ENCODE results near the gene GRK5. TPM values are rescaled to one million over a fixed set of nuclear protein-coding genes. Genes with fewer than 3 reads are reported as not detected.

Gene GRK5
- total RNA-seq, 6 experiments from 2014 or later, result 5.9 to 11.5 (median 7.9) TPM

- ATAC-seq, result peak; percentile 64 to 88 (median 81)
Measured at GRCh38 chr10:119296703-119297102, 89.3 kb downstream of the GRK5 start.

GRCh38 chr10:119297207-119297968, 90.0 kb downstream of the GRK5 start:
- DNase-seq, result no peak
- Histone ChIP-seq H3K27ac (peak overlapping the region in 1 of 3 donors; percentile 60), H3K9me3 (no peaks in the 10 kb centered on the region), H3K36me3 (no peaks in the 10 kb centered on the region), H3K27me3 (no peaks in the 10 kb centered on the region), H3K4me1 (peaks cover 0 to 27% (median 1%) of the 10 kb centered on the region in 4 donors), H3K4me3 (no peak overlapping the region)
- TF ChIP-seq POLR2A (IDR thresholded peaks at IDR 0.05) (no peak), CTCF (IDR thresholded peaks at IDR 0.05) (no peak)
- 100% methylated on average over 2 of the region's 5 CpGs for WGBS (ENCODE audit: insufficient coverage, low coverage, low lambda C conversion rate, missing lambda C conversion rate)
- peak; percentile 9 to 51 (median 32) for ATAC-seq
- intact Hi-C loops (cut with DNase I), result no loop called here

More at GRCh38 chr10:119296703-119297102, 89.3 kb downstream of the GRK5 start:
- H3K9me3 ChIP-seq, result no peaks in the 10 kb centered on the region
- no peaks in the 10 kb centered on the region for H3K27me3 ChIP-seq
- no peak overlapping the region for H3K4me3 ChIP-seq
- peak overlapping the region in 1 of 3 donors; percentile 60 for H3K27ac ChIP-seq
- 92% methylated on average over 2 of the region's 4 CpGs for WGBS (ENCODE audit: insufficient coverage, low coverage, low lambda C conversion rate, missing lambda C conversion rate)
- TF ChIP-seq CTCF (IDR thresholded peaks at IDR 0.05) (no peak), POLR2A (IDR thresholded peaks at IDR 0.05) (no peak)
- intact Hi-C loops (cut with DNase I), result no loop called here
- peak; percentile 68 to 90 (median 89) for DNase-seq
- no peaks in the 10 kb centered on the region for H3K36me3 ChIP-seq
- H3K4me1 ChIP-seq, result peaks cover 0 to 24% (median 1%) of the 10 kb centered on the region in 4 donors

GRCh38 chr10:119298810-119299209, 91.4 kb downstream of the GRK5 start:
- intact Hi-C loops (cut with DNase I), result no loop called here
- no peaks in the 10 kb centered on the region for H3K27me3 ChIP-seq
- no peaks in the 10 kb centered on the region for H3K36me3 ChIP-seq
- H3K27ac ChIP-seq, result no peak overlapping the region
- H3K4me3 ChIP-seq, result no peak overlapping the region
- TF ChIP-seq POLR2A (IDR thresholded peaks at IDR 0.05), result no peak
- no peak for TF ChIP-seq CTCF (IDR thresholded peaks at IDR 0.05)
- no peaks in the 10 kb centered on the region for H3K9me3 ChIP-seq
- 75% methylated on average over 4 of the region's 4 CpGs for WGBS (ENCODE audit: insufficient coverage, low coverage, low lambda C conversion rate, missing lambda C conversion rate)
- H3K4me1 ChIP-seq, result peaks cover 0 to 24% (median 0%) of the 10 kb centered on the region in 4 donors
- ATAC-seq (no peak), DNase-seq (no peak)

- Histone ChIP-seq H3K4me1 (peaks cover 0 to 20% (median 0%) of the 10 kb centered on the region in 4 donors), H3K4me3 (no peak overlapping the region), H3K27ac (no peak overlapping the region), H3K36me3 (no peaks in the 10 kb centered on the region), H3K27me3 (no peaks in the 10 kb centered on the region), H3K9me3 (no peaks in the 10 kb centered on the region)
- TF ChIP-seq POLR2A (IDR thresholded peaks at IDR 0.05) (no peak), CTCF (IDR thresholded peaks at IDR 0.05) (peak in 1 of 4 donors; percentile 10)
- intact Hi-C loops (cut with DNase I), result no loop called here
- DNase-seq (no peak), ATAC-seq (peak in 3 of 4 donors; percentile 10 to 29 (median 25))
- 92% methylated on average over 2 of the region's 3 CpGs for WGBS (ENCODE audit: insufficient coverage, low coverage, low lambda C conversion rate, missing lambda C conversion rate)
Measured at GRCh38 chr10:119299531-119299930, 92.2 kb downstream of the GRK5 start.

Data from right lobe of liver (tissue), 6 donors.